ENCODE data around the gene SLC25A23.

- TF ChIP-seq CTCF (IDR thresholded peaks at IDR 0.05 in 2 of 3, conservative IDR thresholded peaks at IDR 0.05 in 1 of 3; ENCODE audit: insufficient read depth in 2 of 3, low read depth in 1 of 3, low read length in 3 of 3) = no peak
- TF ChIP-seq HEY1 (CRISPR knock-in tag; IDR thresholded peaks at IDR 0.05; ENCODE audit: borderline replicate concordance) = no peak
- TF ChIP-seq LARP7 (IDR thresholded peaks at IDR 0.05) = no peak
These were observed 42.4 kb upstream of the SLC25A23 start, which contains the start of gene TUBB4A for GRCh38 chr19:6501740-6502648.

Measured in K562 (cell line).